Heart right ventricle (tissue), 16 donors: ENCODE measurements around the gene KLHL29. TPM values are rescaled to one million over a fixed set of nuclear protein-coding genes. Genes with fewer than 3 reads are reported as not detected.

Experiments
- ATAC-seq, 8 donors: fragments of 200-7000 bp; cut with Tn5 transposase; one replicate each; pipeline ENCODE4 v1.9.1; 2020; ENCODE audit warnings: mild to moderate bottlenecking in 8 of 8, moderate library complexity in 8 of 8, moderate number of reproducible peaks in 1 of 8
- DNase-seq, 2 donors: peaks; one replicate each; pipeline ENCODE4 v3.0.0-alpha.2; 2020
- H3K27ac ChIP-seq, 10 donors: fragments of 200-600 bp; sonication (generic) in 2 of 10; one replicate each; pipeline versions ENCODE4 v1.5.0 to v1.8.0; 2020 to 2022; ENCODE audit warnings: mild to moderate bottlenecking in 3 of 10
- H3K27me3 ChIP-seq, 7 donors: fragments of 200-600 bp; one replicate each; pipeline ENCODE4 v1.8.0; 2021 to 2022; ENCODE audit warnings: mild to moderate bottlenecking in 2 of 7
- H3K36me3 ChIP-seq, 9 donors: fragments of 200-600 bp; sonication (generic) in 1 of 9; one replicate each; pipeline versions ENCODE4 v1.5.0 to v1.8.0; 2020 to 2022; ENCODE audit warnings: mild to moderate bottlenecking in 2 of 9
- H3K4me1 ChIP-seq, 9 donors: fragments of 200-600 bp; sonication (generic) in 1 of 9; one replicate each; pipeline versions ENCODE4 v1.5.0 to v1.8.0; 2020 to 2022; ENCODE audit warnings: mild to moderate bottlenecking in 4 of 9
- H3K4me3 ChIP-seq, 10 donors: fragments of 200-600 bp; sonication (generic) in 2 of 10; one replicate each; pipeline versions ENCODE4 v1.5.0 to v1.8.0; 2020 to 2022; ENCODE audit warnings: mild to moderate bottlenecking in 7 of 10, moderate library complexity in 2 of 10
- H3K9me3 ChIP-seq, 11 donors: fragments of 200-600 bp in 10 of 11; sonication (generic) in 2 of 11; one replicate each; pipeline versions ENCODE4 v1.5.0 to v1.8.0; 2013 to 2022; ENCODE audit warnings: mild to moderate bottlenecking in 2 of 11, control low read depth in 1 of 11, moderate library complexity in 1 of 11
- CTCF ChIP-seq, 9 donors: fragments of 200-600 bp; sonication (generic) in 2 of 9; IDR thresholded peaks; one replicate each; pipeline versions ENCODE4 v1.5.0 to v1.8.0; 2021 to 2022; ENCODE audit warnings: antibody characterized with exemption in 9 of 9, mild to moderate bottlenecking in 5 of 9, moderate library complexity in 1 of 9
- WGBS, 2 donors: extraction: QIAGEN DNeasy Blood & Tissue Kit; methylation state at CpG; one replicate each; pipeline ENCODE4 v1.1.7; 2013; ENCODE audit warnings: inconsistent platforms in 1 of 2; 5-methylcytosine and 5-hydroxymethylcytosine counted together
- intact Hi-C, 10 donors: fragments of 100-400 bp; cut with DNase I; formaldehyde crosslinking; loops; one replicate each; pipeline versions ENCODE4 v1.11.1 to v1.14.2; 2022
- polyA plus RNA-seq, 2 donors: library from polyadenylated mRNA; stranded (reverse); fragments of 200-250 nt; gene quantifications; one replicate each; pipeline ENCODE4 v1.2.3, GENCODE V29; 2013
- total RNA-seq, 10 donors: library from RNA; stranded (reverse); fragmentation: NEBNext Ultra II Directional in 3 of 10; extraction: Animal tissue kit (Norgen Biotek cat#: 25700) in 3 of 10; gene quantifications; one replicate each; pipeline versions ENCODE4 v1.2.1 to v1.2.4, GENCODE V29; 2021 to 2023
- donor health status: Arrhythmogenic right ventricular cardiomyopathy.
- donor health status: ischemic (EF 13 %, LVEDD 7.1; RV severe dilation, severe dysfunction).
- donor health status: healthy with polysubstance abuse.
- donor health status: DM: no; HTN: yes; CAD: no.
- donor health status: DM: no; HTN: no; CAD: no.
- donor health status: ischemic (EF 25% LVEDD 6.9; RV normal size, moderate dysfunction).
- donor health status: ischemic (EF 25% LVEDD 5.7; RV mildly dilated, moderate dysfunction).
- donor health status: healthy.
- donor health status: DM: yes; HTN: yes; CAD: no.
- donor health status: Ischemic cardiomyopathy.
- donor health status: ischemic (EF 35%, LVEDD 5.7; RV mildly dilated, moderate dysfunction).
- donor health status: nonischemic (EF 11% LVEDD 7.7; RV severe dilation, severe dysfunction).
- donor health status: DM: yes; HTN: yes; CAD: no.
- donor health status: PGD.
- donor health status: ischemic (EF 29% LVEDD 5.4; RV normal size, mild dysfunction).
- donor health status: nonischemic (EF 23%, LVEDD 6.1; RV moderate dilation, normal function).

The KLHL29 gene
- total and polyA plus RNA-seq, 12 donors: 0.71 to 1.5 (median 1.0) TPM

- H3K27ac ChIP-seq: no peak overlapping the region
- ATAC-seq (no peak), DNase-seq (no peak)
- WGBS, 2 donors: 85 to 86% methylated on average over 11 of the region's 11 CpGs
- no peak for TF ChIP-seq CTCF (IDR thresholded peaks at IDR 0.05)
- no peaks in the 10 kb centered on the region for H3K9me3 ChIP-seq
- H3K4me3 ChIP-seq: no peak overlapping the region
- peaks cover 3 to 20% (median 14%) of the 10 kb centered on the region in 9 donors for H3K4me1 ChIP-seq
- H3K36me3 ChIP-seq: no peaks in the 10 kb centered on the region
- no peaks in the 10 kb centered on the region for H3K27me3 ChIP-seq
- intact Hi-C loops: no loop called here
Measured at GRCh38 chr2:23422089-23423061, 37.4 kb downstream of the KLHL29 start.

GRCh38 chr2:23423062-23423872 lies 38.3 kb downstream of the KLHL29 start:
- H3K4me1 ChIP-seq: peaks cover 3 to 20% (median 14%) of the 10 kb centered on the region in 9 donors
- no peak overlapping the region for H3K27ac ChIP-seq
- H3K9me3 ChIP-seq: no peaks in the 10 kb centered on the region
- H3K27me3 ChIP-seq: no peaks in the 10 kb centered on the region
- no peak for ATAC-seq
- intact Hi-C loops: no loop called here
- no peak overlapping the region for H3K4me3 ChIP-seq
- TF ChIP-seq CTCF (IDR thresholded peaks at IDR 0.05): no peak
- no peak for DNase-seq
- H3K36me3 ChIP-seq: no peaks in the 10 kb centered on the region
- 87 to 90% methylated on average over 31 of the region's 31 CpGs for whole genome bisulfite sequencing, 2 donors

GRCh38 chr2:23423873-23424680 lies 39.1 kb downstream of the KLHL29 start:
- Histone ChIP-seq H3K4me1 (peaks cover 3 to 20% (median 14%) of the 10 kb centered on the region in 9 donors), H3K27ac (no peak overlapping the region), H3K4me3 (no peak overlapping the region), H3K9me3 (no peaks in the 10 kb centered on the region), H3K36me3 (no peaks in the 10 kb centered on the region), H3K27me3 (no peaks in the 10 kb centered on the region)
- intact Hi-C loops: no loop called here
- no peak for TF ChIP-seq CTCF (IDR thresholded peaks at IDR 0.05)
- ATAC-seq (no peak), DNase-seq (no peak)
- 86% methylated on average over 16 of the region's 16 CpGs for WGBS, 2 donors
